NCI-H510A treated with DMSO at 0.1 percent for 48 hours (cell line): Measurements from ENCODE around the gene PRKCI.
"Not testable (repeated sequence)": the region's sequence is repeated elsewhere in the genome, so short reads cannot be mapped to it uniquely, and the experiment has no call there.

Experiments
- DNase-seq: peaks from one replicate; lab custom pipeline; 2025; lab: John Stamatoyannopoulos, UW

PRKCI gene

DNA sequence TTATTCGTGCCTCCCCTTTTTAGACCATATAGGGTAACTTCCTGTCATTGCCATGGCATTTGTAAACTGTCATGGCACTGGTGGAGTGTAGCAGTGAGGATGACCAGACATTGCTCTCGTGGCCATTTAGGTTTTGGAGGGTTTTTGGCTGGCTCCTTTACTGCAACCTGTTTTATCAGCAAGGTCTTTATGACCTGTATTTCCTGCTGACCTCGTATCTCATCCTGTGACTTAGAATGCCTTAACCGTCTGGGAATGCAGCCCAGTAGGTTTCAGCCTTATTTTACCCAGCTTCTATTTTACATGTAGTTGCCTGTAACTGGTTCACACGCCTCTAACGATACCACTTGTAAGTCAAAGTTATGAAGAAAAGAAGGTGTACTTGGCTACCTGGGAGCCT lies 121.6 kb downstream of the PRKCI start:
- not testable (repeated sequence) for DNase-seq

- DNase-seq, result no peak
These were observed 122.7 kb downstream of the PRKCI start for GRCh38 chr3:170344971-170345370.

DNA sequence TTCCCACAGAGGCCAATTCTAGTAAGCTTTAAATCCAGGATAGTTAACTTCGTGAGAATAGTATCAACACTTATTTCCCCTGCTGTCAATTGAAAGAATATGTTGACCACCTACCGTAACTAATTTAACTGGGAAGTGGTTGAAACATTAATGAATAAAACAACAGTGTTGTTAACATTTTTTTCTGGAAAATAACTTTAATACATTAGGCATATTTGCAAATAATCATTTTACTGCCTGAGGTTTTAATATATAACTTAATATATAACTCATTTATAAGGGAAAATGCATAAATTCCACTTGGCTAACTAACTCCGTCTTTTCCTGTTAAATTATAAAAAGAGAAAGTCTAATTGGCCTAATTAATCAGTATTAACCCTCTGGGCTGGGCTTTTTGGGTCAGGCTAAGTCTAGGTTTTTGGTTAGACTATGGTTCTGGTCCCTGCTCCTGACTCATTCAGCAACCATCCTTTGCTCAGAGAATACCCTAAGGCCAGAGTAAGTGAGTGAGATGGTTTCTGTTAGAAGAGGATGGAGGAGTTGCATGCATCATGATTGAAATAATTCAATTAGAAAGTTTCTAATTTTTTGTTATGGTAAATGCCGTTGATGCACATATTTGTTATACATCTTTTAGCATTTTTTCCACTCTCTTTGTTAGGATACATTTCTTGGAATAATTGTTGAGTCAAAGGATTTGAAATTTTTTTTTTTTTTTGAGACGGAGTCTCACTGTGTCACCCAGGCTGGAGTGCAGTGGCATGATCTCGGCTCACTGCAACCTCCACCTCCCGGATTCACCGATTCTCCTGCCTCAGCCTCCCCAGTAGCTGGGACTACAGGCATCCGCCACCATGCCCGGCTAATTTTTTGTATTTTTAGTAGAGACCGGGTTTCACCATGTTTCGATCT lies 124.5 kb downstream of the PRKCI start:
- DNase-seq, result no peak

DNA sequence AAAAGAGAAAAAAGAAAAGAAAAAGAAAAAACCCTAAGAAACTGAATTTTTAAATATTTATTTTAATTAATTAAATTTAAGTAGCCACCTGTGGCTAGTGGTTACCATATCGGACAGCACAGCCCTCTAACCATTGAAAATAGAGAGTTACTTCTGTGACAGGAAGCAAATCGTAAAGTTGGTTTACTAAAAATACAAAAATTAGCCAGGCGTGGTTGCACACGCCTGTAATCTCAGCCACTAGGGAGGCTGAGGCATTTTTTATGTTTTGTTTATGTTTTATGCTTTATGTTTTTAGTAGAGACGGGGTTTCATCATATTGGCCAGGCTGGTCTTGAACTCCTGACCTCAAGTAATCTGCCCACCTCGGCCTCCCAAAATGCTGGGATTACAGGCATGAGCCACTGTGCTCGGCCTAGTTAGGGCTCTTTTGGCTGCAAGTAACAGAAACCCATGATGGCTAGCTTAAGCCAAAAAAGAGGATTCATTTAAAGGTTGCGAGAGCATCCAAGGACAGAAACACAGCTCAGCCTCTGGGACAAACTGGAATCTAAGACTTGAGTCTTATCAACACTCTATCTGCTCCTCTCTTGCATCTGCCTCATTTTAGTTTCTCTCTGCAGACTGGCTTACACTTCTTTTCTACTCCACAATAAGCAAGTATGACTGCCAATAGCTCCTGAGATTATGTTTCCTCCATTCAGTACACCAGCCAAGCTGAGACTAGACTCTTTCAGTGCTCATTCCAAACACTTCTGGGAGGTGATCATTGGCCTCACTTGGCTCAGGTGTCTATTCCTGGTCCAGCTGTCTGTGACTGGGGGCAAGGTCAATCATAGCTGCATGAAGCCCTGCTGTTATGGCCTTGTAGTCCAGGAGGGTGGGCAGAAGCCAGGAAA lies 128.5 kb downstream of the PRKCI start:
- DNase-seq, result no peak

DNA sequence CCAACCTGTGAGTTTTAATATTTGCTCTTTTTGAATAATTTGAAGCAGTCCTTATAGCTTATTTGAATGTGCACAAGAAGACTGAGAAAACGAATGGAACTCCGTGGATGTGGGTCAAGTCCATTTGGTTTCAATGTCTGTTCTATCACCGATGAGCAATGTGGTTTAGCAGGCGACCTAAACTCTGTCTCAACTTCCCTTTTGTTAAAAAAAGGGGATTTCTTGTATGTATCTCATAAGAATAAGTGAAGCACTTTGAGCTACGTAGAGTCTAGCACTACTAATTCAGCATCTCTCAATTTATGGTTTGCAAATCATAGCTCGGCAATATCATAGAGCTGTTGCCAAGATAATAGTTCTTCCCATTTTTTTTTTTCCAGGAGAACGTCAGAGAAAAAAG lies 130.7 kb downstream of the PRKCI start:
- no peak for DNase-seq

DNA sequence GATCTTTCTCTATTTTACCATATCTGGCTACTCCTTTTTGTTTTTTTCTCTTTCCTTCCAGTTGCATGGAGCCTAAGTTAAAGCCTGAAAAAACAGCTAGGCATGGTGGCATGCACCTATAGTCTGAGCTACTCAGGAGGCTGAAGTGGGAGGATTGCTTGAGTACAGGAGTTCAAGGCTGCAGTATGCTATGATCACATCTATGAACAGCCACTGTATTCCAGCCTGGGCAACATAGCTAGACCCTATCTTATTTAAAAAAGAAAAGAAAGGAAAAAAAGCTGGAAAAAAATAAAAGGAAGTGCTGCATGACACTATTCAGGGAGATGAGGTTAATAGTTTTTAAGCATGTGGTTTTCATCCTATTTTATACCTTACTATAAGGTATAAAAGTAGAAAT lies 131.3 kb downstream of the PRKCI start:
- DNase-seq, result no peak

DNA sequence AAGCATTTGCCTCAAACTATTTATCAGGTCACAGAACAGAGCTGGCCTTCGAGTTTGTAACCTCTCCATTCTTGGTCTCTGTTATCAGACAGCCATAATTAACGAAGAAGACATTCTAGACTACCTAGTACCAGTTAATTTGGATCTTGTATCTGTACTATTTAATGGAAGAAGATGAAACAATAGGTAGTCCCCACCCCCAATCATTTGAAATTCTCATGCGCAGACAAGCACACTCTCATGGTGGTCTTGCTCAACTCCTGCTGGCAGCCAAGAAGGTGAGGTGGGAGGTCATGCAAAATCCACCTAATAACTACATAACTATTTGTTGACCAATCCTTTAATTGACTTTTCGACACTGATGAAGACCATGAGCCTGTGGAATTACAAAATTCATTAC lies 132.5 kb downstream of the PRKCI start:
- DNase-seq, result no peak
